HL-60 (cell line): Measurements from ENCODE around the gene ZNF460.

Experiments
- DNase-seq, 2 experiments: peaks; one replicate each; pipeline ENCODE4 v3.0.0-alpha.2; 2010 to 2020; ENCODE audit warnings: low read depth in 1 of 2, low spot score in 1 of 2
- H3K27ac ChIP-seq: fragments of 250-450 bp; sonication (Bioruptor Pico); replicated peaks from 2 replicates; pipeline ENCODE4 v1.5.1; 2020; ENCODE audit warnings: mild to moderate bottlenecking, moderate library complexity
- H3K27me3 ChIP-seq: fragments of 250-450 bp; sonication (Bioruptor Pico); 2 replicates; pipeline ENCODE4 v1.5.1; 2021; ENCODE audit warnings: mild to moderate bottlenecking, moderate library complexity; ENCODE audit not compliant: insufficient read depth, poor library complexity, severe bottlenecking
- H3K4me3 ChIP-seq: replicated peaks from 2 replicates; pipeline ENCODE4 v1.5.1; 2011; ENCODE audit warnings: mild to moderate bottlenecking, control low read depth, low read length; ENCODE audit not compliant: insufficient read depth
- CTCF ChIP-seq: IDR thresholded peaks from one replicate; pipeline ENCODE4 v1.5.1; 2011; ENCODE audit warnings: low read length, control low read depth, inconsistent platforms; ENCODE audit not compliant: insufficient read depth
- GABPA ChIP-seq: IDR thresholded peaks from 2 replicates; pipeline ENCODE4 v1.6.1; 2012; ENCODE audit warnings: low read depth
- POLR2AphosphoS5 ChIP-seq: IDR thresholded peaks from 2 replicates; pipeline ENCODE4 v1.6.1; 2012; ENCODE audit warnings: low read depth
- REST ChIP-seq: IDR thresholded peaks from 2 replicates; pipeline ENCODE4 v1.6.1; 2012; ENCODE audit warnings: low read depth; ENCODE audit not compliant: insufficient replicate concordance
- SPI1 ChIP-seq: IDR thresholded peaks from 2 replicates; pipeline ENCODE4 v1.6.1; 2012; ENCODE audit warnings: low read depth, mild to moderate bottlenecking, borderline replicate concordance

Gene ZNF460

GRCh38 chr19:57279418-57280164 is 694 bp upstream of the ZNF460 start:
- Histone ChIP-seq H3K4me3 (peak overlapping the region; percentile 90), H3K27me3 (no peaks in the 10 kb centered on the region), H3K27ac (peak overlapping the region; percentile 95)
- peak; percentile 7 for TF ChIP-seq CTCF
- peak; percentile 49 for TF ChIP-seq REST
- peak; percentile 38; the same call in 1 of the 2 replicates for TF ChIP-seq SPI1
- peak; percentile 64; the same call in 1 of the 2 replicates for TF ChIP-seq GABPA
- TF ChIP-seq POLR2AphosphoS5 = peak; percentile 88; the same call in 1 of the 2 replicates
- DNase-seq = peak; percentile 93 to 94

- Histone ChIP-seq H3K27ac (peak overlapping the region; percentile 95), H3K4me3 (peak overlapping the region; percentile 90), H3K27me3 (no peaks in the 10 kb centered on the region)
- TF ChIP-seq SPI1 = peak; percentile 68
- no peak for TF ChIP-seq GABPA
- DNase-seq = peak in 1 of 2 experiments; percentile 50
Observed at GRCh38 chr19:57280962-57281400, 696 bp downstream of the ZNF460 start.

GRCh38 chr19:57282011-57282643 is 1.8 kb downstream of the ZNF460 start:
- H3K27ac ChIP-seq = no peak overlapping the region
- no peaks in the 10 kb centered on the region for H3K27me3 ChIP-seq
- TF ChIP-seq SPI1 = no peak
- TF ChIP-seq GABPA = no peak
- no peak for TF ChIP-seq POLR2AphosphoS5
- no peak for TF ChIP-seq REST
- TF ChIP-seq CTCF = no peak
- no peak for DNase-seq
- peak overlapping the region; percentile 90; the same call in 1 of the 2 replicates for H3K4me3 ChIP-seq

- Histone ChIP-seq H3K27ac (no peak overlapping the region), H3K27me3 (no peaks in the 10 kb centered on the region), H3K4me3 (no peak overlapping the region)
- no peak for DNase-seq
- TF ChIP-seq POLR2AphosphoS5 = no peak
- no peak for TF ChIP-seq CTCF
- TF ChIP-seq GABPA = no peak
- peak; percentile 37; the same call in 1 of the 2 replicates for TF ChIP-seq SPI1
- no peak for TF ChIP-seq REST
Observed at GRCh38 chr19:57288373-57288772, 8.1 kb downstream of the ZNF460 start.
